DND-41 (cell line): ENCODE measurements around the gene HAUS1.

Source experiments
- CTCF ChIP-seq: IDR thresholded peaks from 2 replicates; pipeline ENCODE4 v1.5.1; 2012; ENCODE audit warnings: borderline replicate concordance, low read length, moderate library complexity, mild to moderate bottlenecking; ENCODE audit not compliant: poor library complexity, severe bottlenecking; ENCODE audit errors: extremely low read depth
- EZH2 ChIP-seq: IDR thresholded peaks from 3 replicates; pipeline ENCODE4 v1.6.1; 2012; ENCODE audit warnings: borderline replicate concordance, low read depth, mild to moderate bottlenecking, moderate library complexity, low read length, inconsistent platforms; ENCODE audit not compliant: severe bottlenecking

- TF ChIP-seq CTCF = no peak
- no peak for TF ChIP-seq EZH2
Observed at GRCh38 chr18:46084431-46084830, 19.8 kb upstream of the HAUS1 start.
